ELF-1 (cell line): ENCODE data around the gene KIF3B.
"Not testable (repeated sequence)": the region's sequence is repeated elsewhere in the genome, so short reads cannot be mapped to it uniquely, and the experiment has no call there.

ENCODE experiments used
- DNase-seq: peaks from one replicate; pipeline ENCODE4 v3.0.0-alpha.2; 2016; ENCODE audit warnings: low read depth, low spot score

The KIF3B gene

DNA sequence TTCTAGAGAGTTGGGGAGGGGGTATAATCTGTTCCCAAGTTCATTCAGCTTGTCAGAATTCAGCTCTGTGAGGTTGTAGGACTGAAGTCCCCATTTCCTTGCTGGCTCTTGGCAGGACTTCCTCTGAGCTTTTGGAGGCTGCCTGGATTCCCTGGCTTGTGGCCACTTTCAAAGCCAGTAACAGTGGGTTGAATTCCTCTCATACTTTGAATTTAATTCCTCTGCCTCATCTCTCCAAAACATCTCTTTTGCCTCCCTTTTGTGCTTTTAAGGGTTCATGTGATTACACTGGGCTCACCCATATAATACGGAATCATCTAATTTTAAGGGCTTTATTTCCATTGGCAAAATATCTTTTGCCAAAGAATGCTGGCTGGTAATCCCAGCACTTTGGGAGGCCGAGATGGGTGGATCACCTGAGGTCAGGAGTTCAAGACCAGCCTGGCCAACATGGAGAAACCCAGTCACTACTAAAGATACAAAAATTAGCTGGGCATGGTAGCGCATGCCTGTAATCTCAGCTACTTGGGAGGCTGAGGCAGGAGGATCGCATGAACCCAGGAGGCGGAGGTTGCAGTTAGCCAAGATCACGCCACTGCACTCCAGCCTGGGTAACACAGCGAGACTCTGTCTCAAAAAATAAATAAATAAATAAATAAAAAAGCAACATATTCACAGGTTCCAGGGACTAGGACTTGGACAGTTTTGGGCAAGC is 78.6 kb downstream of the KIF3B start:
- DNase-seq: not testable (repeated sequence)

GRCh38 chr20:32356622-32357374 is 79.3 kb downstream of the KIF3B start:
- no peak for DNase-seq

- DNase-seq: no peak
Observed at GRCh38 chr20:32357375-32357868, 80.0 kb downstream of the KIF3B start.

DNA sequence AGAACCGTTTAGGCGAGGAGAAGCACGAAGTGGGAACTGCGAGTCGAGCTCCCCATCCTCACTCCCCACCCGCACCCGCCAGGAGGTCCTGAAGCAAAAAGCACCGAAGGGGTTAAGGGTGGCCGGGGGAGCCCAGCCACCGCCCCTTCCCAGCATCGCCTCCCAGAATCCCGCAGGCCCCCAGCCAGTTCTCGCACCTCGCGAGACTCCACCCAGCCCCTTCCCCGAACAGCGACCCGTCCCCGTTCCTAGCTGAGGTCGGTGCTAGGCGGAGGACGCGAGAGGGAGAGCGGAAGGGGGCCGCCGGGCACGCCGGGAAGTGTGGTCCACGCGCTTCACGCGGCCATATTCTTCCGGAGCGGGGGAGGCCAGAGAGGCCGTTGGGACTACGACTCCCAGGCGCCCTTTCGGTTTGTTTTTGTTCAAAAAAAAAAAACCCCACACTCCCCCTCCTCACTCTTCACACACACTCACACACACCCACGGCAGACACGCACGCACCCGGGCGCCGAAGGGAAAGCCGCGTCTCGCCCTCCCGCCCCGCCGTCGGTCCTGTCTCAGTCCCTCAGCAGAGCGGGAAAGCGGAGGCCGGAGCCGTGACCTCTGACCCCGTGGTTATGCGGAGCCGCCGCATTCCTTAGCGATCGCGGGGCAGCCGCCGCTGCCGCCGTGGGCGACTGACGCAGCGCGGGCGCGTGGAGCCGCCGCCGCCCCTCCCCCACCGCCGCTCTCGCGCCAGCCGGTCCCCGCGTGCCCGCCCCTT is 80.6 kb downstream of the KIF3B start, which contains the start of gene ASXL1:
ASXL1 (plus strand) TSS at position 463 of the 763 bp plus-strand sequence. CDS start 445 bp downstream, outside the sequence.
- DNase-seq: peak; percentile 99

DNA sequence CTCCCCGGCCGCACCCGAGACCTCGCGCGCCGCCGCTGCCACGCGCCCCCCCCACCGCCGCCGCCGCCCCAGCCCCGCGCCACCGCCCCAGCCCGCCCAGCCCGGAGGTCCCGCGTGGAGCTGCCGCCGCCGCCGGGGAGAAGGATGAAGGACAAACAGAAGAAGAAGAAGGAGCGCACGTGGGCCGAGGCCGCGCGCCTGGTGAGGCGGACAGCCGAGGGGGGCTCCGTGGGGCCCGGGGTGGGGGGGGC is 81.1 kb downstream of the KIF3B start:
- DNase-seq: no peak

DNA sequence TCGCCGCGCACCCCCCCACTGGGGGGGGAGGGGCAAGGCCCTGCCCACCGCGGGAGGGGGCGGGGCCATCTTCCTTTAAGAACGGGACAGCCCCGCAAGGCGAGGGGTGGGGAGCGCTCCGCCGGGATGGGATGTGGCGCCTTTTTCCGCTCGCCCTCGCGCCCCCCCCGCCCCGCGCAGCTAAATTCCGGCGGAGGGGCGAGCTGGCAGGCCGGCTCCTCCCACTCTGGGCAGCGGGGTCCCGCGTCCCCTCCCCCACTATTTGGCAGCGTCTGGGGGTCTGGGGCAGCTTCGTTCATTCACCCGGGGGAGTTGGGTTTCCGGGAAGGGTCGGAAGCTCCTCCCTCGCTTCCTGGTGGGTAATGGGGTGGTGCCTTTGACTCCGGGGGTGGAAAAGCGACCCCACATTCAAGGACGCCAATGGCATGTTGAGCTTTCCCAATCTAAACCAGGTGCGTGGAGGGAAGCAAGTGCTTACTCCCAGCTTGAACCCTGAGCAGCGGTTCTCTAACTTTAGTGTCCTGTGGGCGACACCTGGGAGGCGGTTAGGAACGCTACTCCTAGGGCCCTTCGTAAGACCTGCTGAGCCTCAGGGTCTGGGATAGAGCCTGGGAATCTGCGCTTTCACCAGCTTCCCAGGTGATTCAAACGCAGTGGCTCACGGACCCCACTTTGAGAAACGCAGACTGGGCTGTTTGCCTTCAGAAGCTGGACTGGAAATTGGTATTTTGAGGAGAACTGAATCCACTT is 81.6 kb downstream of the KIF3B start:
- DNase-seq: peak; percentile 87

DNA sequence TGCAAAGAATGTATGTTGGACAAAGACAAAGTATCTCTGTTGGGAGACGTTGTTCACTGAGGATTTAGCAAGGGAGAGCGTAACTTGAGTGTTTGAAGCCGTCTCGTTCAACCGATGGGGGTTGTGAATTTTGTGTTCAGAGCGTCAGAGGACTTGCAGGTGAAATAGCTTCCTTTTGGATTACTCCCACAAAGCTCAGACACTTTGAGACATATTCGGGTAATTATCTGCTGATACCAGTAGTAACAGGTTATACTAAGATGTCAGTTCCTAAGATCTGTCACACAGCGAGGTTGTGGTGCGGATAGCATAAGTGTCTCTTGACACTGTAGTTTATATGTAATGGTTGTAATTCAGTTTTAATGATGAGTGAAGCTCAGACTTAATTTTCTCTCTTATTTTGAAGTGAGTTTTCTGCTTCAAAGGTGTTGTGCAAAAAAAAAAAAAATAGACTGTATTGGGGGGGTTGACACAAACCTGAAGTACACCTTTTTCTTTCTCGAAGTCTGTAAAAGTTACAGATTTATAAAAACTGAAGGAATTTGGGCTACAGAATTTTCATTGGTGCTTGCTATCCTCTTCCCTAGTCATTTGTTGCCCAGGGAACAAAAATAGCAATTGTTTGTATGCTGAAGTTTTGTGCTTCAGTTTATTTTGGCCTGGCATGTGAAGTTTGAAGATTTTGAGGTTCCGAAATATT is 82.3 kb downstream of the KIF3B start:
- DNase-seq: no peak

DNA sequence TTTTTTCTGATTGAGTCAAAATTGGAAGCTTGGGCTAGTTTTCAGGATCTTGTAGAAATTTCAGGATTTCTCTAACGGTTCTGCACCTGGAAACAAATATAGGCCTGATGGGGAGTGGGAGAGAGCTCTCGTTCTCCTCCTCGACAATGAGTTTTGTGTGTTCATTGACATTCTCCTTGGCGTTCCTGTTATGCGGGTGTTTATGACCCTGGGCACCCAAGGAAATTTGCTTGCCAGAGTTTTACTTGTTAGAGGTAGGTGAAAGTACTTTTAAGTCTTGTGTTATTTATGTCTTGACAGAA is 82.8 kb downstream of the KIF3B start:
- DNase-seq: no peak

- no peak for DNase-seq
Observed at GRCh38 chr20:32362901-32363364, 85.5 kb downstream of the KIF3B start.

DNA sequence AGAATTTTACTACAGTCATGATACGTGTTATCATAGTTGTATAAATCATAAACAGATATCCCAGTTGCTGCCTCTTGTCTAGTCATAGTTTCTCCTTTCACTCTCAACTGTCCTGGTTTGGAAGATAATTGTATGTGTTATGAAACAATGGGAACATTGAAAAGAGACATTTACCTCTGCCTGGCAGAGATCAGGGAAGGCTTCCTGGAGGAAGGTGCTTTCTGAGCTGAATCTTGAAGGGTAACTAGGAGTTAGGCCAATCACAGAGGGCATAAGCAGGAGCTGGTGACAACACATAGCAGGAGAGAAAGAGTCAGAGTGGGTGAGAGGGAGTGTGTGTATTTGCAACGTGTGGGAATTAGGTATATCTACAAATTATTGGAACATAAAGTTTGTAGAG is 86.0 kb downstream of the KIF3B start:
- DNase-seq: no peak

GRCh38 chr20:32364554-32365208 is 87.2 kb downstream of the KIF3B start:
- DNase-seq: no peak

GRCh38 chr20:32365564-32365963 is 88.1 kb downstream of the KIF3B start:
- no peak for DNase-seq

DNA sequence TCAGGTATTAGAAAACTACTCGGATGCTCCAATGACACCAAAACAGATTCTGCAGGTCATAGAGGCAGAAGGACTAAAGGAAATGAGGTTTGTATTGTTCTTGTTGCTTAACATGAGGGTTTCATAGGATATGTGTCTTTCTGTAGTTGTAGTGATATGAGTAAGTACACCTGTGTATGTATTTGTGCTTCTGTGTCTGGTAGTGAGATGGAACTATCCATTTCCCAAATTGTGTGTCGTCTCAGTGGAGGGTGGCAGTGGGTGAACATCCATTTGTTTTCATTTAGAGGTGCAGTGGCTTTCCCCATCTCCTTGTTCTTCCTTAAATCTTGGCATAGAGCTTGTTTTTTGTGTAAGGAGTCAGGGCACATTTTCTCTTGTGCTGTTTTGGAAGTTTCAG is 88.9 kb downstream of the KIF3B start:
- DNase-seq: no peak

- no peak for DNase-seq
Observed at GRCh38 chr20:32368323-32368722, 90.9 kb downstream of the KIF3B start.

DNA sequence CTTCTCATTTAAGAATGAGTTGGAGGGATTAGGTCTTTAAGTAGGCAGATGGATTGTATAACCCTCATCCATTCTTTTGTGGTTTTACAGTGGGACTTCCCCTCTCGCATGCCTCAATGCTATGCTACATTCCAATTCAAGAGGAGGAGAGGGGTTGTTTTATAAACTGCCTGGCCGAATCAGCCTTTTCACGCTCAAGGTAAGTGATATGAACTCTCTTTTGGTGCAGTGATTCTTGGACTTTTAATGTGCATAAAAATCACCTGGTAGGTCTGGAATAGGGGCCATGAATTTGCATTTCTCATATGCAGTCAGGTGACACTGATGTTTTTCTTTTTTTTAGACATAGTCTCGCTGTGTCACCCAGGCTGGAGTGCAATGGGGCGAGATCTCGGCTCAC is 91.5 kb downstream of the KIF3B start:
- no peak for DNase-seq

GRCh38 chr20:32370897-32371296 is 93.4 kb downstream of the KIF3B start:
- DNase-seq: no peak

DNA sequence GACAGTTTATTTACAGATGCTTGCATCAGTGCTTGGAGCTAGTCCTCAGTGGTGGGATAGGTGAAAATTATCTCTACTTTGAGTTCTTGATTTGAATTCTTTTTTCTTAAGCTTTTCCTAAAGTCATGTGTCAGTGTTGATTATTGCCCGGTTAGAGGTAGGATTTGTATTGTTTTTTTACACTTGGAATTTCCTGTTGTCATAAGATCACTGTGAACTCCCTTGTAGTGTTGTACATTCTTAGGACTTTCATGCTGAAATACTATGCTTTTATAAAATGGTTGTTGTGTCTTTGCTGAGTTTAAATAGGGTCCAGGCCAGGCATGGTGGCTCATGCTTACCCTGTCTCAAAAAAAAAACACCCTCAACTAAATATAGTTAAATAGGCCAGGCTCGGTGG is 101.0 kb downstream of the KIF3B start:
- no peak for DNase-seq

- DNase-seq: not testable (repeated sequence)
Observed at GRCh38 chr20:32380037-32380436, 102.6 kb downstream of the KIF3B start.

DNA sequence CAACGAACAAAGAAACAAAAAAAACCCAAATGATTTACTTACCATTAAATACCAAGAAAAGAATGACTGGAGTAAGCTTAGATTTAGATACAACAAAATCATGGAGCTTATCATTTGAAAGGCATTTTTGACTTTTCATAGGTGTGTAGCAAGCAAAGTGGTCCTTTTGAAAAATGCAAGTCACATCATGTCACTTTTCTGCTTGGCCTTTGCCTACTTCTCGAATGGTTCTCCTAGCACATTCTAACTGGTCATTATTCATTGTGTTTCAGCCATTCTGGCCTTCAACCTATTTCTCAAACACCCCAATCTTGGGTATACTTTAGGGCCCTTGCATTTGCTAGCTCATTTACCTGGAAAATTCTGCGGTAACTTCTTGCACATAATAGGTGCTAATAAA is 103.3 kb downstream of the KIF3B start:
- no peak for DNase-seq

GRCh38 chr20:32382102-32382950 is 104.9 kb downstream of the KIF3B start:
- no peak for DNase-seq
